B cell (primary cell): ENCODE data around the gene KNG1. TPM values are rescaled to one million over a fixed set of nuclear protein-coding genes. Genes with fewer than 3 reads are reported as not detected.
A peak's percentile ranks its signal among the peaks of the same experiment; 100 is the strongest.

Source experiments
- ATAC-seq: fragments of 200-7000 bp; cut with Tn5 transposase; one replicate; pipeline ENCODE4 v1.10.0; 2021; ENCODE audit warnings: low read depth, mild to moderate bottlenecking, moderate number of reproducible peaks, moderate library complexity
- CTCF ChIA-PET: fragments of 350-600 bp; sonication (Branson Sonifier 250); formaldehyde crosslinking; loops from one replicate; lab custom pipeline; 2021; ENCODE audit warnings: antibody characterized with exemption, inconsistent platforms; lab: Charles Lee
- POLR2A ChIA-PET: fragments of 350-600 bp; sonication (Branson Sonifier 250); formaldehyde crosslinking; loops from one replicate; lab custom pipeline; 2021; ENCODE audit warnings: antibody characterized with exemption; lab: Charles Lee
- DNase-seq: peaks from one replicate; pipeline ENCODE4 v3.0.0; 2013
- H2AFZ ChIP-seq: 2 replicates; pipeline ENCODE4 v1.6.1; 2012; ENCODE audit warnings: mild to moderate bottlenecking, low read depth, low read length; ENCODE audit not compliant: insufficient read depth, poor library complexity, severe bottlenecking
- H3K27ac ChIP-seq, 2 donors: 1 replicate in 1 of 2; 2 replicates in 1 of 2; pipeline ENCODE4 v1.5.1; 2012 to 2013; ENCODE audit warnings: low read length in 2 of 2, mild to moderate bottlenecking in 2 of 2, moderate library complexity in 1 of 2
- H3K27me3 ChIP-seq, 4 experiments: fragments of 200-600 bp in 1 of 4; sonication (generic) in 1 of 4; replicated peaks in 1 of 4; 1 replicate in 2 of 4; 2 replicates in 2 of 4; pipeline versions ENCODE4 v1.6.1 to v1.7.0; 2013 to 2016; ENCODE audit warnings: low read length in 3 of 4, mild to moderate bottlenecking in 2 of 4, mixed read lengths in 1 of 4, moderate library complexity in 1 of 4; ENCODE audit not compliant: insufficient read depth in 4 of 4, control insufficient read depth in 3 of 4; ENCODE audit errors: control extremely low read depth in 1 of 4
- H3K36me3 ChIP-seq, 2 experiments: replicated peaks in 1 of 2; 1 replicate in 1 of 2; 2 replicates in 1 of 2; pipeline versions ENCODE4 v1.6.1 to v1.7.1; 2013; ENCODE audit warnings: low read length in 1 of 2; ENCODE audit not compliant: insufficient read depth in 2 of 2, control insufficient read depth in 1 of 2; ENCODE audit errors: control extremely low read depth in 1 of 2, extremely low read depth in 1 of 2
- H3K4me1 ChIP-seq, 2 donors: fragments of 200-600 bp in 1 of 2; sonication (generic) in 1 of 2; 1 replicate in 1 of 2; 2 replicates in 1 of 2; pipeline versions ENCODE4 v1.5.1 to v1.6.1; 2013 to 2017; ENCODE audit warnings: low read length in 2 of 2; ENCODE audit not compliant: control insufficient read depth in 2 of 2, insufficient read depth in 2 of 2
- H3K4me2 ChIP-seq: replicated peaks from 2 replicates; pipeline ENCODE3; 2012; ENCODE audit warnings: mild to moderate bottlenecking, low read depth, low read length; ENCODE audit not compliant: poor library complexity, severe bottlenecking
- H3K4me3 ChIP-seq, 5 experiments: fragments of 200-600 bp in 1 of 5; sonication (generic) in 1 of 5; 1 replicate in 3 of 5; 2 replicates in 2 of 5; pipeline versions ENCODE4 v1.5.1 to v1.7.0; 2011 to 2016; ENCODE audit warnings: low read length in 4 of 5, mild to moderate bottlenecking in 4 of 5, low read depth in 2 of 5, control low read depth in 1 of 5, moderate library complexity in 1 of 5; ENCODE audit not compliant: insufficient read depth in 1 of 5; ENCODE audit errors: control extremely low read depth in 1 of 5, extremely low read depth in 1 of 5
- H3K79me2 ChIP-seq: fragments of 200-600 bp; sonication (generic); one replicate; pipeline ENCODE4 v1.6.0; 2016; ENCODE audit warnings: low read length; ENCODE audit not compliant: control insufficient read depth, insufficient read depth
- H3K9ac ChIP-seq: fragments of 200-600 bp; sonication (generic); 2 replicates; pipeline ENCODE4 v1.6.1; 2017; ENCODE audit warnings: mild to moderate bottlenecking, low read length, moderate library complexity
- H3K9me3 ChIP-seq, 3 donors: one replicate each; pipeline versions ENCODE4 v1.6.1 to v1.7.1; 2013; ENCODE audit warnings: low read length in 2 of 3; ENCODE audit not compliant: control insufficient read depth in 2 of 3, insufficient read depth in 1 of 3; ENCODE audit errors: control extremely low read depth in 1 of 3
- H4K20me1 ChIP-seq: 2 replicates; pipeline ENCODE4 v1.6.0; 2012; ENCODE audit warnings: mild to moderate bottlenecking, low read length; ENCODE audit not compliant: insufficient read depth, control insufficient read depth, poor library complexity, severe bottlenecking
- H3K27ac Mint-ChIP-seq: one replicate; pipeline ENCODE4 v1.8.0; 2021; ENCODE audit warnings: mixed read lengths
- H3K27me3 Mint-ChIP-seq: one replicate; pipeline ENCODE4 v1.8.0; 2021; ENCODE audit warnings: mixed read lengths
- H3K4me1 Mint-ChIP-seq: one replicate; pipeline ENCODE4 v1.8.0; 2021; ENCODE audit warnings: mixed read lengths
- H3K4me3 Mint-ChIP-seq: one replicate; pipeline ENCODE4 v1.8.0; 2021; ENCODE audit warnings: mixed read lengths
- H3K9me3 Mint-ChIP-seq: one replicate; pipeline ENCODE4 v1.8.0; 2022; ENCODE audit warnings: mixed read lengths; ENCODE audit not compliant: insufficient read depth
- CTCF ChIP-seq: fragments of 200-600 bp; IDR thresholded peaks from one replicate; pipeline ENCODE4 v1.8.0; 2022; ENCODE audit warnings: antibody characterized with exemption, mild to moderate bottlenecking
- EZH2 ChIP-seq: IDR thresholded peaks from 2 replicates; pipeline ENCODE4 v1.6.1; 2012; ENCODE audit warnings: borderline replicate concordance, low read depth, mild to moderate bottlenecking, moderate library complexity, low read length; ENCODE audit not compliant: insufficient read depth, poor library complexity, severe bottlenecking
- whole genome bisulfite sequencing: methylation state at CpG from one replicate; pipeline ENCODE4 v1.1.5; 2013; ENCODE audit warnings: missing lambda C conversion rate; ENCODE audit not compliant: insufficient coverage; 5-methylcytosine and 5-hydroxymethylcytosine counted together
- intact Hi-C: fragments of 100-400 bp; cut with micrococcal nuclease; formaldehyde crosslinking; loops from one replicate; pipeline ENCODE4 v1.10.0; 2022
- polyA plus RNA-seq: library from polyadenylated mRNA; depleted of rRNA; stranded (reverse); fragments of >200 nt; gene quantifications from 2 replicates; pipeline ENCODE4 v1.2.3, GENCODE V29; 2012
- total RNA-seq, 2 donors: library from RNA; stranded (reverse); fragments of 120-200 nt in 1 of 2; gene quantifications; 1 replicate in 1 of 2; 2 replicates in 1 of 2; pipeline versions ENCODE4 v1.2.3 to v1.2.4, GENCODE V29; 2013 to 2022

The KNG1 gene
- total and polyA plus RNA-seq, 2 donors (not counting 1 experiment from before 2014, with no cell fraction given), result not detected

GRCh38 chr3:186782542-186783057 lies 65.4 kb downstream of the KNG1 start:
- H3K79me2 ChIP-seq, result peaks cover 37% of the 10 kb centered on the region
- peak overlapping the region; percentile 82 for H3K4me2 ChIP-seq
- Mint-ChIP-seq H3K4me1 (peaks cover 46% of the 10 kb centered on the region), H3K27me3 (no peaks in the 10 kb centered on the region), H3K9me3 (no peaks in the 10 kb centered on the region), H3K27ac (peak overlapping the region; percentile 99), H3K4me3 (peak overlapping the region; percentile 97)
- ChIA-PET POLR2A (interaction anchor here (0.6 to 4.8 kb wide), 15 partner anchors 10 to 845 kb away, joined by 3 to 78 read pairs (median 8); partner anchors contain the start of genes DNAJB11, ETV5, RFC4 and RPL39L), CTCF (interaction anchor here (0.7 to 3.1 kb wide), 6 partner anchors 10 to 847 kb away, joined by 3 to 16 read pairs (median 5); partner anchors contain the start of gene RPL39L)
- peaks cover 0 to 35% of the 10 kb centered on the region in 2 experiments for H3K36me3 ChIP-seq
- ATAC-seq (peak; percentile 2), DNase-seq (no peak)
- peaks cover 35 to 36% of the 10 kb centered on the region in 2 donors for H3K4me1 ChIP-seq
- H4K20me1 ChIP-seq, result peaks cover 41% of the 10 kb centered on the region
- peak overlapping the region; percentile 98 for H3K9ac ChIP-seq
- no peak for TF ChIP-seq CTCF
- TF ChIP-seq EZH2, result no peak
- no peaks in the 10 kb centered on the region for H3K9me3 ChIP-seq
- no peaks in the 10 kb centered on the region for H3K27me3 ChIP-seq
- 8% methylated on average over 18 of the region's 21 CpGs for WGBS
- peak overlapping the region; percentile 92 for H2AFZ ChIP-seq
- H3K4me3 ChIP-seq, result peak overlapping the region; percentile 80 to 100 (median 90)
- peak overlapping the region; percentile 97 to 98 for H3K27ac ChIP-seq
- intact Hi-C loops, result loop anchor here (1.0 to 10.0 kb wide), 8 partner anchors 10 to 1198 kb away; partner anchors contain the start of genes DNAJB11, ETV5, RFC4 and RPL39L
